HepG2 (cell line): ENCODE measurements around the gene CSF3R. TPM values are rescaled to one million over a fixed set of nuclear protein-coding genes. Genes with fewer than 3 reads are reported as not detected.

Source experiments
- ARID4A ChIP-seq: sonication (generic); formaldehyde crosslinking; IDR thresholded peaks from 2 replicates; pipeline ENCODE4 v1.5.0; 2020; ENCODE audit warnings: mild to moderate bottlenecking, missing genetic modification reagents, borderline replicate concordance
- ATF7 ChIP-seq, 2 experiments: fragments of 450-650 bp in 1 of 2; sonication (generic) in 1 of 2; formaldehyde crosslinking in 1 of 2; IDR thresholded peaks; 2 replicates each; pipeline versions ENCODE4 v1.4.0 to v1.6.1; 2016 to 2020; ENCODE audit warnings: antibody characterized with exemption in 1 of 2, mild to moderate bottlenecking in 1 of 2, missing genetic modification reagents in 1 of 2
- CCAR2 ChIP-seq: fragments of 200-400 bp; formaldehyde crosslinking; optimal IDR thresholded peaks from 2 replicates; pipeline ENCODE3; 2018; ENCODE audit warnings: low read depth, mild to moderate bottlenecking, low read length, moderate library complexity
- CEBPB ChIP-seq: IDR thresholded peaks from 2 replicates; pipeline ENCODE4 v1.6.1; 2011; ENCODE audit warnings: low read depth, low read length, improper control_type of control experiment, borderline replicate concordance
- CERS6 ChIP-seq: sonication (generic); formaldehyde crosslinking; IDR thresholded peaks from 2 replicates; pipeline ENCODE4 v1.5.0; 2020; ENCODE audit warnings: missing genetic modification reagents
- PCBP1 ChIP-seq: fragments of 200-400 bp; formaldehyde crosslinking; IDR thresholded peaks from 2 replicates; pipeline ENCODE4 v1.6.1; 2017; ENCODE audit warnings: mild to moderate bottlenecking, low read depth, low read length, borderline replicate concordance
- RFX5 ChIP-seq: IDR thresholded peaks from 2 replicates; pipeline ENCODE4 v1.6.1; 2011; ENCODE audit warnings: low read depth, low read length, improper control_type of control experiment
- SOX6 ChIP-seq, 2 experiments: fragments of 450-650 bp in 1 of 2; sonication (generic) in 1 of 2; formaldehyde crosslinking in 1 of 2; IDR thresholded peaks; 2 replicates each; pipeline versions ENCODE4 v1.4.0 to v1.6.1; 2017 to 2020; ENCODE audit warnings: antibody characterized with exemption in 1 of 2, mild to moderate bottlenecking in 1 of 2, missing genetic modification reagents in 1 of 2
- SP2 ChIP-seq: sonication (generic); formaldehyde crosslinking; IDR thresholded peaks from 2 replicates; pipeline ENCODE4 v1.5.1; 2020; ENCODE audit warnings: mild to moderate bottlenecking, missing genetic modification reagents
- ZBTB7A ChIP-seq: sonication (generic); formaldehyde crosslinking; IDR thresholded peaks from 2 replicates; pipeline ENCODE4 v1.8.0; 2022; ENCODE audit warnings: mild to moderate bottlenecking, missing genetic modification reagents
- ZNF513 ChIP-seq: sonication (generic); formaldehyde crosslinking; conservative IDR thresholded peaks from 2 replicates; pipeline ENCODE4 v1.5.0; 2020; ENCODE audit warnings: missing genetic modification reagents
- ZNF687 ChIP-seq: sonication (generic); formaldehyde crosslinking; IDR thresholded peaks from 2 replicates; pipeline ENCODE4 v1.5.1; 2020; ENCODE audit warnings: mild to moderate bottlenecking, missing genetic modification reagents, moderate library complexity
- ZNF800 ChIP-seq: sonication (generic); formaldehyde crosslinking; IDR thresholded peaks from 2 replicates; pipeline ENCODE4 v1.4.0; 2020; ENCODE audit warnings: missing genetic modification reagents
- polyA plus RNA-seq, 8 experiments: library from polyadenylated mRNA; depleted of rRNA in 3 of 8; stranded (reverse) in 7 of 8; unstranded in 1 of 8; fragments of >200 nt; fragmentation: Illumina TruSeq in 4 of 8; extraction: Trizol in 4 of 8; gene quantifications; 2 replicates each; pipeline versions ENCODE4 v1.2.1 to v1.2.3, GENCODE V29; 2011 to 2016; ENCODE audit warnings: low read depth in 4 of 8, missing spikeins in 1 of 8, mixed read lengths in 1 of 8; ENCODE audit not compliant: insufficient read depth in 1 of 8
- total RNA-seq, 5 experiments: library from RNA; depleted of rRNA; stranded (reverse); fragments of >200 nt; fragmentation: Illumina TruSeq; extraction: Trizol; gene quantifications; 2 replicates each; pipeline ENCODE4 v1.2.3, GENCODE V29; 2016; ENCODE audit warnings: low read depth in 1 of 5

The CSF3R gene
- total and polyA plus RNA-seq, 2 of the 13 experiments (the other 11 are each of a cell fraction or from before 2014, with no cell fraction given), result 11.9 to 28.8 TPM

GRCh38 chr1:36517011-36517771 lies 34.5 kb upstream of the CSF3R start (continued):
- TF ChIP-seq ZNF687 (0 out of 2 replicates have a peak, but pooled peaks have one; percentile 3), ZNF800 (CRISPR knock-in tag) (no peak), ARID4A (no peak), CERS6 (CRISPR knock-in tag) (no peak), RFX5 (no peak), ZNF513 (no peak), ATF7 (IDR thresholded peaks at IDR 0.05) (no peak), ATF7 (CRISPR knock-in tag; IDR thresholded peaks at IDR 0.05) (no peak), SP2 (CRISPR knock-in tag) (no peak), PCBP1 (no peak), SOX6 (IDR thresholded peaks at IDR 0.05) (no peak), SOX6 (CRISPR knock-in tag; IDR thresholded peaks at IDR 0.05) (0 out of 2 replicates have a peak, but pooled peaks have one; percentile 12), ZBTB7A (CRISPR knock-in tag) (no peak), CEBPB (peak; percentile 46; the same call in 1 of the 2 replicates), CCAR2 (no peak)
